GM12873 (cell line): Measurements from ENCODE around the gene CASKIN2.

ENCODE experiments used
- TF ChIP-seq, protein P1 (sequence below): IDR thresholded peaks from 2 replicates; pipeline ENCODE4 v1.5.1; 2012; ENCODE audit warnings: low read depth, mild to moderate bottlenecking, moderate library complexity, low read length, control low read depth; ENCODE audit not compliant: insufficient read depth; ENCODE audit errors: missing control alignments

Gene CASKIN2

DNA sequence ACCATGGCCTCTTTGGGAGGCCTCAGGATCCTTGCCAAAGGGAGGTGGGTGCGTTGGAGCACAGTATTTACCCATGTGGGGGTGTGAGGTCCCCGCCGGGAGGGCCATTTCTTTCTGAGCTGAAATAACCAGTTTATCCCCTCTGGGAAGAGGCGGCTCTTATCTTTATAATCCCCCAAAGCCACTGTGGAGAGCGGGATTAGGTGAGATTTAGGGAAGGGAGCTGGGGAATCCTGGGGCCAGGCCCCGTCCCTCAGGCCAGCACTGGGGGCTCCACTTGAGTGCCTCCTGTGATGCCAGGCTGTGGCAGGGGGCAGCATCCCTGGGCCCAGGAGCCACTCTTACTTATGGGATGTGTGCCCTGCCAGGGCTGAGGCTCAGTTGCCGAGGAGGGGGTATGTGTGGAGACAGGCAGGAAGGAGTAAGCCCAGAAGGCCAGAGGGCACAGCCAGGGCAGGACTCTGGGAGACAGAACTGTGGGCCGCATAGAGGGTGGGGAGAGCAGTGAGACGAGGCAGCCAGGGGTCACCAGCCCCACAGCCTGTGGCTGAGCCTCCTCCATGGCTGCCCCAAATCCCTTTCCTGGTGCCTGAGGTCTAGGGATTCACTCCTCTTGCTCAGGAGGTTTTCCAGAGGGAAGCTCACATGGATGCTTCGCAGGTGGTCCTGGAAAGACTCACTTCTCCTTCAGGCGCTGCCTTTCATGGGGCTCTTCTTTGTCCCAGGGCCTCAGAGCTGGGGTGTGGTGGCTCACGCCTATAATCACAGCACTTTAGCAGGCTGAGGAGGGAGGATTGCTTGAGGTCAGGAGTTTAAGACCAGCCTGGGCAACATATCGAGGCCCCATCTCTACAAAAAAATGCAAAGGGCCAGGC lies 33.9 kb downstream of the CASKIN2 start:
- TF ChIP-seq, protein P1, sequence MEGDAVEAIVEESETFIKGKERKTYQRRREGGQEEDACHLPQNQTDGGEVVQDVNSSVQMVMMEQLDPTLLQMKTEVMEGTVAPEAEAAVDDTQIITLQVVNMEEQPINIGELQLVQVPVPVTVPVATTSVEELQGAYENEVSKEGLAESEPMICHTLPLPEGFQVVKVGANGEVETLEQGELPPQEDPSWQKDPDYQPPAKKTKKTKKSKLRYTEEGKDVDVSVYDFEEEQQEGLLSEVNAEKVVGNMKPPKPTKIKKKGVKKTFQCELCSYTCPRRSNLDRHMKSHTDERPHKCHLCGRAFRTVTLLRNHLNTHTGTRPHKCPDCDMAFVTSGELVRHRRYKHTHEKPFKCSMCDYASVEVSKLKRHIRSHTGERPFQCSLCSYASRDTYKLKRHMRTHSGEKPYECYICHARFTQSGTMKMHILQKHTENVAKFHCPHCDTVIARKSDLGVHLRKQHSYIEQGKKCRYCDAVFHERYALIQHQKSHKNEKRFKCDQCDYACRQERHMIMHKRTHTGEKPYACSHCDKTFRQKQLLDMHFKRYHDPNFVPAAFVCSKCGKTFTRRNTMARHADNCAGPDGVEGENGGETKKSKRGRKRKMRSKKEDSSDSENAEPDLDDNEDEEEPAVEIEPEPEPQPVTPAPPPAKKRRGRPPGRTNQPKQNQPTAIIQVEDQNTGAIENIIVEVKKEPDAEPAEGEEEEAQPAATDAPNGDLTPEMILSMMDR, result no peak

DNA sequence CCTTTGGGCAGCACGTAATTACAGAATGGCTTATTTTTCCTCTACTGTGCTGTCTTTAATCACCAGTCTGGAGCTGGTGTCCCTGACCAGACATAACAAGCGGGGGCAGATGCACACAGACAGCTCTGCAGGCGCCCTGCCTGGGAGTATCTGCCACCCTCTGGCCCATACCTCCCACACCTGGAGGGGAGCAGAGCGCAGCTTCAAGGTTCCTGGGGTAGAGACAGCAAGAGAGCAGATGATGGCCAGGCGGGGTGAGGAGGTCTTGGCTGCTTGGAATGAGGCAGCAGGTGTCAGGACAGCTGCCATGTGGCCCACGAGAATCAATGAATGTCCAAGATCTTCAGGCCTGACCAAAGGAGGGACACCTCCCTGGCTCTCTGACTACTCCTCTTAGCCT lies 35.1 kb downstream of the CASKIN2 start:
- TF ChIP-seq, protein P1, result no peak

DNA sequence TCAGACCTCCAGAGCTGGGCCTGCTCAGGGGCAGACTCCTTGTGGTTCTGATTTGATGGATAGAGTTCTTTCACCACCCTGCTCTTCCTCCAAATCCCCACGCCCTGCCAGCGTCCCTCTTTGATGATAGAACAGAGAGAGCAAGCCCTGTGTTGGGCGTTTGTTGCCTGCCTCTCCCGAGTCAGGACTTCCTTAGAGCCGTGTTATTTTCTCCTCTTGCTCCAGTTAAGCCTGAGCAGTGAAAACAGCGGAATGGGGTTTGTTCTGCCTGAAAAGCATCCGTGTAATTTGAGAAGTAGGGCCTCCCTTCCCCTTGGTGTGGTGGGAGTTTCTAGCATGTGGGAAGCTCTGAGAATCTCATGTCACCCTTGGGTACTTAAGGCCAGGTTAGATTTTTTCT lies 36.8 kb downstream of the CASKIN2 start:
- TF ChIP-seq, protein P1, result no peak

DNA sequence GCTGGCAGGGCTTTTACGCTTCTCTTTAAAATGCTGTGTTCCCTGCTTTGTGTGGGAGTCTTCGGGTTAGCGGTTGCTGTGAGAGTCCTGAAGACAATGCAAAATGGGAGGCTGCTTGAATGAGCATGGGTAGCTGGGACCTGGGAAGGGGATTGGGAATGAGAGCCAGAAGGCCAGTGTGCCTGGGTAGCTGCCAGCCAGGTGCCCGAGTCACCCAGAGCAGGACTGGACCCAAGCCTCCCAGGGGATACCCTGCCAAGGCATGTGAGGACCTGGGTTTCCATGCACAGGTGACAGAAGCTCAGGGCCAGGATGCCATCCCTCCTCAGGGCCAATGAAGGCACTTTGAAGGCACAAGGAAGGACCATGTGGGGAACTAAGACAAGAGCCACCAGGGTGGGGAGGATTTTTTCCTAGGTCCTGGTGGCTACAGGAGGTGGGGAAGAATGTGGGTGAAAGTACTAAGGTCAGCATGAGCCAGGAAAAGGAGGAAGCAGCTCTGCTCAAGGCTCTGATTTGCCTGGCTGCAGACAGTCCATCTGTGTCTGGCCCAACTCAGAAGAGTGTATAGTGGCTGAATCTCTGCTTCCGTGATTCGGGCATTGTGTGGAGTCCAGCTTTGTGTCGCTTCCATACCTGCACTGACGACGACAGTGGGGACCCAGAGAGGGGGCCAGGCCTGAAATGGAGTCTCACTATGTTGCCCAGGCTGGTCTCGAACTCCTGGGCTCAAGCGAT lies 38.4 kb downstream of the CASKIN2 start:
- TF ChIP-seq, protein P1, result no peak

DNA sequence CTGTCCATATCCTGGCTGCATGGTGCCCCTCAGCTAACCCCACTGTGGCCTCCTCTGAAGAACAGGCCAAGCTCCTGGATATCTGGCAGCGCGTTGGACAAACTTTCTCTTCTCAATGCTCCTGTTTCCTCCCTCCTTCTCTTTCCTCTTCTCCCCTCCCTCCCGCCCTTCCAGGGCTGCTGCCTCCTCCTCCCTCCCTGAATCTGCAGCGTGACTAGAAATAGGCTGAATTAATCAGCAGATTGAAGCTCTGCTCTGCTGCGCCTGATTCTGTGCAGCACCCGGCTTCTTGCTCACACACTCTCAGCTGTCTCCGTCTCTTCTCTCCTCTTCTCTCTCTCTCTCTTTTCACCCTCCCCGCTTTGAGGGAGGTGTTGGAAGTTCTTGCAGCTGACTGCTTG lies 39.1 kb downstream of the CASKIN2 start:
- TF ChIP-seq, protein P1, result no peak

DNA sequence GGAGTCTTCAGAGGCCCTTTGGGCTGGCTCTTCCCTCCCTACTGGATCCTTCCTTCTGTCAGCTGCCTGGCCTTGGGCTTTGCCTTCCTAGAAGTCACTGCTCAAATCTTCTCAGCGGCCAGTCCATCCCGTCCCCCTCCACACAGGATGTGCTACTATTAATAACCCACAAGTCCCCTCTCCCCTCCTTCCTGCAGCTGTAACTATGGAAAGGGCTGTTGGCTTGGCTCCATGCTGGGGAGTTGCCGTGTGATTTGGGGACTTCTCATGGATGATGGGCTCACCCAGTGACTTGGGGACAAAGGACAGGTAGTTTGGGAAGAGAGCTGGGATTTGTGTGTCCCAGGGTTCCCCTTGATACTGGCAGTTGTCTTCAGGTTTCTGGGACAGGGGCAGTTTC lies 39.5 kb downstream of the CASKIN2 start:
- TF ChIP-seq, protein P1, result no peak

DNA sequence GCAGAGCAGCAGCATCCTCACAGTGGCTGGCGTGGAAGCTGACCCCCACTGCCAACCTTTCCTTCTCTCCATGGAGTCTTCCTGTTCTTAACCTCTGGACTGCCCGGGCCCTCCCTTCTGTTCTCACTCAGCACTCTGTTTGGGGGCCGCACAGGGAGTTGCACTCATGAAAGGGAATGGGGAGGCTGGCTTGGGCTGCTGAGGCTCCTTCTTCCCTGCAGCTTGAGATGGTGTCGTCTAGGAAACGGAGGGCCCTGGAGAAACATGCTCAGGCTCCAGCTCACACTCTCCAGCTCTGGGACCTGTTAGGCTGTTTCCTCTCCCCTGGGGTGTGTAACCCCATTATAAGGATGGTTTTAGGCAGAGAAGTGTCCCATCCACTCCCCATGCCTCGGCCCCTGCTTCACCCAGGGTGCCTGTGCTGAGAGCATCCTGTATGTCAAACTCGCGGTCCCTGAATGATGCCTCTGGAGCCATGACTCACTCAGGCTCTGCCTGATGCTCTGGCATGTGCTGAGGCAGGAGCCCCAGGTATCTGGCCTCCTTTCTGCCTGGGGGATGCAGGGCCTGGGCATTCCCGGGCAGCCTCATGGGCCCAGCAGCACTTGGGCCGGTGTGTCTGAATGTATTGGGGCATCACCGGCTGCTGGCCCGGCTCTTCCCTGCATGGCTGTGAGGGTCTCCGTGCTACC lies 40.0 kb downstream of the CASKIN2 start:
- TF ChIP-seq, protein P1, result no peak
